Measurements from ENCODE around the gene KCNA3.

The KCNA3 gene

GRCh38 chr1:110722807-110723206 is 48.1 kb upstream of the KCNA3 start (continued):
- TF ChIP-seq ZNF510 (tag by site-specific recombination; IDR thresholded peaks at IDR 0.05; ENCODE audit: insufficient replicate concordance): no peak
- TF ChIP-seq ZNF596 (tag by site-specific recombination; IDR thresholded peaks at IDR 0.05): no peak
- no peak for TF ChIP-seq ZIC2 (tag by site-specific recombination; IDR thresholded peaks at IDR 0.05)
- no peak for TF ChIP-seq OVOL3 (tag by site-specific recombination; IDR thresholded peaks at IDR 0.05)
- TF ChIP-seq ZSCAN18 (tag by site-specific recombination; IDR thresholded peaks at IDR 0.05): no peak
- no peak for TF ChIP-seq HOXC10 (CRISPR knock-in tag; IDR thresholded peaks at IDR 0.05)

GRCh38 chr1:110719908-110720307 is 45.2 kb upstream of the KCNA3 start:
- Histone ChIP-seq H3K36me3 (ENCODE audit: control insufficient read depth in 2 of 2, insufficient read depth in 1 of 2, low read length in 2 of 2) (no peaks in the 10 kb centered on the region), H3K4me3 (ENCODE audit: low read depth, low read length) (no peak overlapping the region), H3K4me1 (ENCODE audit: control insufficient read depth, insufficient read depth, low read length) (no peaks in the 10 kb centered on the region), H3K9me3 (ENCODE audit: control insufficient read depth, insufficient read depth, low read depth, low read length) (no peaks in the 10 kb centered on the region), H3K27ac (ENCODE audit: extremely low read depth, low read depth, low read length) (no peak overlapping the region)
- no peak for TF ChIP-seq ZNF747 (tag by site-specific recombination; IDR thresholded peaks at IDR 0.05)
- no peak for TF ChIP-seq ZNF426 (tag by site-specific recombination; IDR thresholded peaks at IDR 0.05)
- TF ChIP-seq ZNF473 (tag by site-specific recombination; IDR thresholded peaks at IDR 0.05): no peak
- ChIA-PET CTCF (no interaction called here), POLR2A (no interaction called here)

- no peak overlapping the region for H3K4me3 ChIP-seq (ENCODE audit: low read depth, low read length)
- no peaks in the 10 kb centered on the region for H3K9me3 ChIP-seq (ENCODE audit: control insufficient read depth, insufficient read depth, low read depth, low read length)
Measured at GRCh38 chr1:110718452-110718851, 43.7 kb upstream of the KCNA3 start.

GRCh38 chr1:110717179-110717578 is 42.4 kb upstream of the KCNA3 start:
- CTCF ChIA-PET: interaction anchor here (0.6 kb wide), 1 partner anchor 24 kb away, joined by 3 read pairs; no protein-coding TSS in a partner anchor
- Histone ChIP-seq H3K27ac (ENCODE audit: extremely low read depth, low read depth, low read length) (no peak overlapping the region), H3K36me3 (ENCODE audit: control insufficient read depth in 2 of 2, insufficient read depth in 1 of 2, low read length in 2 of 2) (no peaks in the 10 kb centered on the region), H3K9me3 (ENCODE audit: control insufficient read depth, insufficient read depth, low read depth, low read length) (no peaks in the 10 kb centered on the region), H3K4me3 (ENCODE audit: low read depth, low read length) (no peak overlapping the region), H3K4me1 (ENCODE audit: control insufficient read depth, insufficient read depth, low read length) (no peaks in the 10 kb centered on the region)
- TF ChIP-seq ZNF341 (tag by site-specific recombination; IDR thresholded peaks at IDR 0.05; ENCODE audit: low read depth) (0 out of 2 replicates have a peak, but pooled peaks have one; percentile 34), ZNF274 (IDR thresholded peaks at IDR 0.05; ENCODE audit: low read length) (no peak), ZNF274 (tag by site-specific recombination; IDR thresholded peaks at IDR 0.05; ENCODE audit: borderline replicate concordance) (no peak), ZNF423 (tag by site-specific recombination; IDR thresholded peaks at IDR 0.05) (no peak)
- POLR2A ChIA-PET: no interaction called here

More at GRCh38 chr1:110718452-110718851, 43.7 kb upstream of the KCNA3 start:
- Histone ChIP-seq H3K27ac (ENCODE audit: extremely low read depth, low read depth, low read length) (no peak overlapping the region), H3K36me3 (ENCODE audit: control insufficient read depth in 2 of 2, insufficient read depth in 1 of 2, low read length in 2 of 2) (no peaks in the 10 kb centered on the region), H3K4me1 (ENCODE audit: control insufficient read depth, insufficient read depth, low read length) (no peaks in the 10 kb centered on the region)
- ChIA-PET POLR2A (no interaction called here), CTCF (interaction anchor here (0.6 to 1.0 kb wide), 2 partner anchors 63 to 217 kb away, joined by 3 read pairs; no protein-coding TSS in a partner anchor)
- TF ChIP-seq ZNF341 (tag by site-specific recombination; IDR thresholded peaks at IDR 0.05; ENCODE audit: low read depth) (peak; percentile 45), ZBTB10 (tag by site-specific recombination; IDR thresholded peaks at IDR 0.05) (no peak), ZNF423 (tag by site-specific recombination; IDR thresholded peaks at IDR 0.05) (no peak), ZNF791 (tag by site-specific recombination; IDR thresholded peaks at IDR 0.05) (no peak)
